Measurements from ENCODE around the gene RNF114.
"Not testable (repeated sequence)": the region's sequence is repeated elsewhere in the genome, so short reads cannot be mapped to it uniquely, and the experiment has no call there.

Gene RNF114

GRCh38 chr20:49987868-49988690 is 51.9 kb downstream of the RNF114 start:
- no peak for DNase-seq (ENCODE audit: low read depth, low spot score)
- Histone ChIP-seq H3K4me3 (no peak overlapping the region), H3K9ac (ENCODE audit: insufficient read length) (no peak overlapping the region), H3K27ac (peak overlapping the region; percentile 69; the same call in 1 of the 2 replicates), H3K36me3 (ENCODE audit: insufficient read depth, low read length) (0 out of 2 replicates have a peak, but pooled peaks cover 4% of the 10 kb centered on the region), H3K9me3 (ENCODE audit: low read depth, low read length) (no peaks in the 10 kb centered on the region)
- TF ChIP-seq EZH2 (IDR thresholded peaks at IDR 0.05), result no peak
- TF ChIP-seq POLR2AphosphoS5 (IDR thresholded peaks at IDR 0.05; ENCODE audit: borderline replicate concordance, low read depth, low read length), result no peak
- TF ChIP-seq FOXP2 (optimal IDR thresholded peaks at IDR 0.05; ENCODE audit: control extremely low read depth, extremely low read length, insufficient read depth), result no peak

GRCh38 chr20:49989234-49990065 is 53.3 kb downstream of the RNF114 start:
- no peaks in the 10 kb centered on the region for H3K9me3 ChIP-seq (ENCODE audit: low read depth, low read length)
- peak overlapping the region; percentile 69 for H3K27ac ChIP-seq
- DNase-seq (ENCODE audit: low read depth, low spot score), result peak; percentile 34
- TF ChIP-seq EZH2 (IDR thresholded peaks at IDR 0.05) (no peak), FOXP2 (optimal IDR thresholded peaks at IDR 0.05; ENCODE audit: control extremely low read depth, extremely low read length, insufficient read depth) (no peak), POLR2AphosphoS5 (IDR thresholded peaks at IDR 0.05; ENCODE audit: borderline replicate concordance, low read depth, low read length) (no peak; the same call in 1 of the 2 replicates)
- H3K4me3 ChIP-seq, result peak overlapping the region; percentile 29; the same call in 1 of the 2 replicates
- peak overlapping the region; percentile 15 for H3K9ac ChIP-seq (ENCODE audit: insufficient read length)
- H3K36me3 ChIP-seq (ENCODE audit: insufficient read depth, low read length), result 0 out of 2 replicates have a peak, but pooled peaks cover 4% of the 10 kb centered on the region

GRCh38 chr20:49990271-49990720 is 54.1 kb downstream of the RNF114 start:
- Histone ChIP-seq H3K27ac (peak overlapping the region; percentile 69), H3K36me3 (ENCODE audit: insufficient read depth, low read length) (0 out of 2 replicates have a peak, but pooled peaks cover 4% of the 10 kb centered on the region), H3K9me3 (ENCODE audit: low read depth, low read length) (no peaks in the 10 kb centered on the region), H3K9ac (ENCODE audit: insufficient read length) (peak overlapping the region; percentile 15), H3K4me3 (no peak overlapping the region)
- no peak for DNase-seq (ENCODE audit: low read depth, low spot score)
- TF ChIP-seq POLR2AphosphoS5 (IDR thresholded peaks at IDR 0.05; ENCODE audit: borderline replicate concordance, low read depth, low read length) (no peak), FOXP2 (optimal IDR thresholded peaks at IDR 0.05; ENCODE audit: control extremely low read depth, extremely low read length, insufficient read depth) (no peak)

GRCh38 chr20:49993301-49993751 is 57.1 kb downstream of the RNF114 start:
- Histone ChIP-seq H3K4me3 (no peak overlapping the region), H3K9ac (ENCODE audit: insufficient read length) (no peak overlapping the region), H3K27ac (no peak overlapping the region), H3K9me3 (ENCODE audit: low read depth, low read length) (no peaks in the 10 kb centered on the region), H3K36me3 (ENCODE audit: insufficient read depth, low read length) (no peaks in the 10 kb centered on the region)
- TF ChIP-seq FOXP2 (optimal IDR thresholded peaks at IDR 0.05; ENCODE audit: control extremely low read depth, extremely low read length, insufficient read depth) (no peak), EZH2 (IDR thresholded peaks at IDR 0.05) (no peak), POLR2AphosphoS5 (IDR thresholded peaks at IDR 0.05; ENCODE audit: borderline replicate concordance, low read depth, low read length) (no peak)
- no peak for DNase-seq (ENCODE audit: low read depth, low spot score)

GRCh38 chr20:49995586-49995985 is 59.4 kb downstream of the RNF114 start:
- Histone ChIP-seq H3K27ac (no peak overlapping the region), H3K36me3 (ENCODE audit: insufficient read depth, low read length) (no peaks in the 10 kb centered on the region), H3K4me3 (no peak overlapping the region), H3K9me3 (ENCODE audit: low read depth, low read length) (no peaks in the 10 kb centered on the region), H3K9ac (ENCODE audit: insufficient read length) (no peak overlapping the region)
- TF ChIP-seq POLR2AphosphoS5 (IDR thresholded peaks at IDR 0.05; ENCODE audit: borderline replicate concordance, low read depth, low read length), result no peak
- TF ChIP-seq EZH2 (IDR thresholded peaks at IDR 0.05), result no peak
- no peak for TF ChIP-seq FOXP2 (optimal IDR thresholded peaks at IDR 0.05; ENCODE audit: control extremely low read depth, extremely low read length, insufficient read depth)
- DNase-seq (ENCODE audit: low read depth, low spot score), result no peak

DNA sequence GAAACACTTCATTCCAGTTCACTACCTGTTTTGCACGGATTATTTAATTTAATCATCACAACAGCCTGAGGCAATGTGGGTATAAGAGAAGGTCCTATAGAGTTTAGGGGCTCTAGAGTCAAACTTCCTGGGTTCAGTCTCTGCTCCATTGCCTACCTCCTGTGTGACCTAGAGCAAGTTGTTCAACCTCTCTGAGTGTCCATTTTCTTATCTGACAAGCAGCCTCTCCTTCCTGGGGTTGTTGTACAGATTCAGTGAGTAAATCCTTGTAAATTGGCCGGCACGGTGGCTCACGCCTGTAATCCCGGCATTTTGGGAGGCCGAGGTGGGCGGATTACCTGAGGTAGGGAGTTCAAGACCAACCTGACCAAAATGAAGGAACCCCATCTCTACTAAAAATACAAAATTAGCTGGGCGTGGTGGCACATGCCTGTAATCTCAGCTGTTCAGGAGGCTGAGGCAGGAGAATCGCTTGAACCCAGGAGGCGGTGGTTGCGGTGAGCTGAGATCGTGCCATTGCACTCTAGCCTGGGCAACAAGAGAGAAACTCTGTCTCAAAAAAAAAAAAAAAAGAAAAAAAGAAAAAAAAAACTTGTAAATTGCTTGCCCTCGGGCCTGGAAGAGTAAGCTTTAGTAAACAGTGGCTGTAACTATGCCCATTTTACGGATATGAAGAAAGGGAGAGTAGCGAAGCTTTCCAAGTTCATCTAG is 62.4 kb downstream of the RNF114 start:
- H3K9ac ChIP-seq (ENCODE audit: insufficient read length); H3K9me3 ChIP-seq (ENCODE audit: low read depth, low read length); DNase-seq (ENCODE audit: low read depth, low spot score); H3K4me3 ChIP-seq; H3K36me3 ChIP-seq (ENCODE audit: insufficient read depth, low read length): not testable (repeated sequence)
- H3K27ac ChIP-seq, result 0 out of 2 replicates have a peak overlapping the region, but pooled peaks have one; percentile 9

DNA sequence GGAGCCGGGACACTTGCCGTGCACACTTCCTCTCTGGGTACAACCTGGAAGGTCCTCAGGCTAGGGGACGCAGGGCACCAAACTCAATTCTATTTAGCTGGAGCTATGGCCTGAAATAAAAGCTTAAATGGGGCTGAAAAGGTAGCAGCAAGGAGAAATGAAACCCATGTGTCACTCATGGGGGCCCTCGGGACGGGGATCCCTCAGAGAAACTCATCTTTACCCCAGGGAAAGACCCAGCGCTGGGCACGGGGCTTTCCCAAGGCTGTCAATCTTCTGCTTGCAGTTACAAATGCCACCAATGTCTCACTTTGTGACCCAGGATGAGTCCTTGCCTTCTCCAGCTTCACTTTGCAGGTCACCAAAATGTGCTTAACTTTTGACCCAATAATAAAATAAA is 63.1 kb downstream of the RNF114 start:
- H3K4me3 ChIP-seq, result no peak overlapping the region
- H3K36me3 ChIP-seq (ENCODE audit: insufficient read depth, low read length), result no peaks in the 10 kb centered on the region
- no peak overlapping the region for H3K9ac ChIP-seq (ENCODE audit: insufficient read length)
- H3K9me3 ChIP-seq (ENCODE audit: low read depth, low read length), result no peaks in the 10 kb centered on the region
- H3K27ac ChIP-seq, result 0 out of 2 replicates have a peak overlapping the region, but pooled peaks have one; percentile 9
- TF ChIP-seq FOXP2 (optimal IDR thresholded peaks at IDR 0.05; ENCODE audit: control extremely low read depth, extremely low read length, insufficient read depth) (no peak), EZH2 (IDR thresholded peaks at IDR 0.05) (no peak), POLR2AphosphoS5 (IDR thresholded peaks at IDR 0.05; ENCODE audit: borderline replicate concordance, low read depth, low read length) (no peak)
- DNase-seq (ENCODE audit: low read depth, low spot score), result no peak

GRCh38 chr20:50000548-50001222 is 64.5 kb downstream of the RNF114 start:
- not testable (repeated sequence) for H3K36me3 ChIP-seq (ENCODE audit: insufficient read depth, low read length); H3K9me3 ChIP-seq (ENCODE audit: low read depth, low read length); H3K27ac ChIP-seq; H3K9ac ChIP-seq (ENCODE audit: insufficient read length); DNase-seq (ENCODE audit: low read depth, low spot score); H3K4me3 ChIP-seq

Measured in SK-N-MC (cell line).